Mesodermal cell (in vitro differentiated cells): ENCODE measurements around the gene PSMD5.

Source experiments
- H3K27ac ChIP-seq: 2 replicates; pipeline ENCODE4 v1.7.0; 2013; ENCODE audit warnings: mild to moderate bottlenecking, low read depth, low read length, moderate library complexity; ENCODE audit not compliant: severe bottlenecking
- H3K36me3 ChIP-seq: 2 replicates; pipeline ENCODE4 v1.7.1; 2013; ENCODE audit warnings: mild to moderate bottlenecking, low read length, moderate library complexity; ENCODE audit not compliant: control insufficient read depth, insufficient read depth
- H3K4me1 ChIP-seq: one replicate; pipeline ENCODE4 v1.7.1; 2013; ENCODE audit warnings: mild to moderate bottlenecking, low read length; ENCODE audit not compliant: insufficient read depth, control insufficient read depth, poor library complexity, severe bottlenecking
- H3K4me3 ChIP-seq: 2 replicates; pipeline ENCODE4 v1.7.0; 2013; ENCODE audit warnings: low read length, control low read depth, mild to moderate bottlenecking; ENCODE audit not compliant: insufficient read depth, poor library complexity, severe bottlenecking; ENCODE audit errors: extremely low read depth
- H3K9me3 ChIP-seq: 2 replicates; pipeline ENCODE4 v1.7.1; 2013; ENCODE audit warnings: mild to moderate bottlenecking, low read length, moderate library complexity; ENCODE audit not compliant: control insufficient read depth
- WGBS, 2 experiments: methylation state at CpG; one replicate each; pipeline ENCODE4 v1.1.5; 2013; ENCODE audit warnings: missing lambda C conversion rate in 2 of 2; ENCODE audit not compliant: insufficient coverage in 2 of 2; 5-methylcytosine and 5-hydroxymethylcytosine counted together

Gene PSMD5

GRCh38 chr9:120874226-120875194 lies 31.8 kb upstream of the PSMD5 start:
- WGBS, 2 experiments: 91 to 95% methylated on average over 6 to 9 of the region's 10 CpGs
- peaks cover 10% of the 10 kb centered on the region for H3K4me1 ChIP-seq
- no peak overlapping the region for H3K27ac ChIP-seq

GRCh38 chr9:120873512-120873911 lies 30.8 kb upstream of the PSMD5 start:
- H3K4me1 ChIP-seq: peaks cover 10% of the 10 kb centered on the region
- H3K27ac ChIP-seq: no peak overlapping the region
- peaks cover 59% of the 10 kb centered on the region for H3K36me3 ChIP-seq
- 55 to 85% methylated on average over 3 to 4 of the region's 4 CpGs for WGBS, 2 experiments
- no peak overlapping the region for H3K4me3 ChIP-seq
- H3K9me3 ChIP-seq: no peaks in the 10 kb centered on the region

More at GRCh38 chr9:120874226-120875194, 31.8 kb upstream of the PSMD5 start:
- Histone ChIP-seq H3K4me3 (no peak overlapping the region), H3K9me3 (no peaks in the 10 kb centered on the region), H3K36me3 (peaks cover 55% of the 10 kb centered on the region)

GRCh38 chr9:120872791-120873502 lies 30.2 kb upstream of the PSMD5 start:
- no peak overlapping the region for H3K4me3 ChIP-seq
- H3K36me3 ChIP-seq: peaks cover 64% of the 10 kb centered on the region
- H3K4me1 ChIP-seq: peaks cover 5% of the 10 kb centered on the region
- WGBS, 2 experiments: 88% methylated on average over 3 of the region's 3 CpGs
- no peak overlapping the region for H3K27ac ChIP-seq
- H3K9me3 ChIP-seq: no peaks in the 10 kb centered on the region

- Histone ChIP-seq H3K4me1 (no peaks in the 10 kb centered on the region), H3K27ac (no peak overlapping the region), H3K36me3 (peaks cover 85% of the 10 kb centered on the region), H3K9me3 (no peaks in the 10 kb centered on the region), H3K4me3 (no peak overlapping the region)
- 95 to 96% methylated on average over 7 to 9 of the region's 9 CpGs for WGBS, 2 experiments
Observed at GRCh38 chr9:120870206-120870605, 27.5 kb upstream of the PSMD5 start.

GRCh38 chr9:120869726-120870125 lies 27.0 kb upstream of the PSMD5 start:
- Histone ChIP-seq H3K9me3 (no peaks in the 10 kb centered on the region), H3K4me3 (no peak overlapping the region), H3K36me3 (peaks cover 83% of the 10 kb centered on the region), H3K4me1 (no peaks in the 10 kb centered on the region), H3K27ac (no peak overlapping the region)
- WGBS, 2 experiments: 94 to 98% methylated on average over 8 of the region's 10 CpGs

GRCh38 chr9:120869360-120869687 lies 26.6 kb upstream of the PSMD5 start:
- Histone ChIP-seq H3K36me3 (peaks cover 80% of the 10 kb centered on the region), H3K4me3 (peak overlapping the region; percentile 16), H3K9me3 (no peaks in the 10 kb centered on the region), H3K27ac (no peak overlapping the region), H3K4me1 (no peaks in the 10 kb centered on the region)
- 50% methylated on average over 8 of the region's 10 CpGs; no CpG with 5 or more reads in 1 of the 2 experiments for WGBS, 2 experiments

- H3K36me3 ChIP-seq: peaks cover 79% of the 10 kb centered on the region
Observed at GRCh38 chr9:120868676-120869359, 26.1 kb upstream of the PSMD5 start.

GRCh38 chr9:120868339-120868675 lies 25.6 kb upstream of the PSMD5 start:
- H3K9me3 ChIP-seq: no peaks in the 10 kb centered on the region
- no peak overlapping the region for H3K27ac ChIP-seq
- peaks cover 79% of the 10 kb centered on the region for H3K36me3 ChIP-seq
- H3K4me1 ChIP-seq: no peaks in the 10 kb centered on the region
- H3K4me3 ChIP-seq: peak overlapping the region; percentile 30
- 40 to 66% methylated on average over 6 to 9 of the region's 11 CpGs for WGBS, 2 experiments

More at GRCh38 chr9:120868676-120869359, 26.1 kb upstream of the PSMD5 start:
- no peak overlapping the region for H3K27ac ChIP-seq
- H3K4me1 ChIP-seq: no peaks in the 10 kb centered on the region
- peak overlapping the region; percentile 30 for H3K4me3 ChIP-seq
- no peaks in the 10 kb centered on the region for H3K9me3 ChIP-seq
- 13 to 18% methylated on average over 22 to 29 of the region's 52 CpGs for WGBS, 2 experiments

- Histone ChIP-seq H3K4me3 (peak overlapping the region; percentile 30), H3K9me3 (no peaks in the 10 kb centered on the region), H3K4me1 (no peaks in the 10 kb centered on the region), H3K27ac (no peak overlapping the region), H3K36me3 (peaks cover 79% of the 10 kb centered on the region)
- 92 to 93% methylated on average over 9 to 13 of the region's 15 CpGs for WGBS, 2 experiments
Observed at GRCh38 chr9:120867676-120868338, 25.1 kb upstream of the PSMD5 start.

- Histone ChIP-seq H3K4me1 (no peaks in the 10 kb centered on the region), H3K9me3 (no peaks in the 10 kb centered on the region), H3K27ac (no peak overlapping the region), H3K4me3 (no peak overlapping the region), H3K36me3 (peaks cover 79% of the 10 kb centered on the region)
- WGBS, 2 experiments: 94 to 97% methylated on average over 5 to 6 of the region's 6 CpGs
Observed at GRCh38 chr9:120866651-120867050, 23.9 kb upstream of the PSMD5 start.
